Activated T-helper 1 cell treated with Interleukin-2 at 50 U/mL for 16 hours (primary cell): ENCODE data around the gene ENTHD1.
"Not testable (repeated sequence)": the region's sequence is repeated elsewhere in the genome, so short reads cannot be mapped to it uniquely, and the experiment has no call there.

Source experiments
- DNase-seq: peaks from one replicate; pipeline ENCODE4 v3.0.0-alpha.2; 2020; ENCODE audit warnings: low read depth

The ENTHD1 gene

GRCh38 chr22:39897841-39898240, 4.3 kb upstream of the ENTHD1 start:
- DNase-seq: no peak

- DNase-seq: no peak
These were observed 2.9 kb upstream of the ENTHD1 start for GRCh38 chr22:39896313-39896996.

GRCh38 chr22:39895682-39896081, 2.1 kb upstream of the ENTHD1 start:
- no peak for DNase-seq

- DNase-seq: no peak
These were observed 1.1 kb upstream of the ENTHD1 start for GRCh38 chr22:39894554-39895092.

GRCh38 chr22:39889924-39890323, 3.6 kb downstream of the ENTHD1 start:
- not testable (repeated sequence) for DNase-seq

- DNase-seq: no peak
These were observed 10.5 kb downstream of the ENTHD1 start for GRCh38 chr22:39883057-39883456.

GRCh38 chr22:39880722-39881121, 12.8 kb downstream of the ENTHD1 start:
- DNase-seq: no peak

- DNase-seq: no peak
These were observed 16.3 kb downstream of the ENTHD1 start for GRCh38 chr22:39877079-39877845.

GRCh38 chr22:39875176-39875885, 18.2 kb downstream of the ENTHD1 start:
- not testable (repeated sequence) for DNase-seq

GRCh38 chr22:39873965-39874364, 19.6 kb downstream of the ENTHD1 start:
- DNase-seq: no peak

GRCh38 chr22:39872548-39872947, 21.0 kb downstream of the ENTHD1 start:
- DNase-seq: no peak

GRCh38 chr22:39871008-39871798, 22.4 kb downstream of the ENTHD1 start:
- no peak for DNase-seq

- not testable (repeated sequence) for DNase-seq
These were observed 23.8 kb downstream of the ENTHD1 start for GRCh38 chr22:39869797-39870196.

GRCh38 chr22:39868741-39869140, 24.8 kb downstream of the ENTHD1 start:
- DNase-seq: no peak

- DNase-seq: no peak
These were observed 33.5 kb downstream of the ENTHD1 start for GRCh38 chr22:39859903-39860588.

GRCh38 chr22:39856588-39856987, 37.0 kb downstream of the ENTHD1 start:
- no peak for DNase-seq

GRCh38 chr22:39852799-39853198, 40.8 kb downstream of the ENTHD1 start:
- no peak for DNase-seq

GRCh38 chr22:39851606-39852315, 41.8 kb downstream of the ENTHD1 start:
- DNase-seq: no peak

GRCh38 chr22:39847477-39847876, 46.1 kb downstream of the ENTHD1 start:
- DNase-seq: no peak

GRCh38 chr22:39846539-39846938, 47.0 kb downstream of the ENTHD1 start:
- DNase-seq: not testable (repeated sequence)

GRCh38 chr22:39845529-39845928, 48.0 kb downstream of the ENTHD1 start:
- no peak for DNase-seq
